ENCODE measurements around the gene ZNF414.

The ZNF414 gene

DNA sequence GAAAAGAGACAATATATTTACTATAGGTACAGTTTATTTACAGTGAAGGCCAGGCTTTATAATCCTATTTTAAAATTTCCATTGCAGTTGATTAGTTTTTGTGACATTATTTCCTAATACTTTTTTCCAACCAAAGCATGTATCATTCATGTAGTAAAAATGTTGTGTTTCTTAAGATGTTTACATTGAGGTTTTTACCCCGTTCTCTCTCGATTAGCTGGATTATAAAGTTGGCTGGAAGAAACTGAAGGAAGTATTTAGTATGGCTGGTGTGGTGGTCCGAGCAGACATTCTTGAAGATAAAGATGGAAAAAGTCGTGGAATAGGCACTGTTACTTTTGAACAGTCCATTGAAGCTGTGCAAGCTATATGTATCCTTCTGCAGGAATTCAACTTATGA, 47.9 kb downstream of the ZNF414 start:
- Histone ChIP-seq H3K4me3 (ENCODE audit: low read length) (no peak overlapping the region), H3K4me2 (ENCODE audit: low read length) (no peak overlapping the region), H3K79me2 (ENCODE audit: control insufficient read depth, insufficient read depth, low read length) (peaks cover 71% of the 10 kb centered on the region), H3K27ac (ENCODE audit: low read depth, low read length) (no peak overlapping the region), H3K56ac (ENCODE audit: low read length) (no peak overlapping the region), H3K18ac (ENCODE audit: low read length) (no peak overlapping the region), H2AK5ac (ENCODE audit: low read length) (no peak overlapping the region), H3K27me3 (ENCODE audit: insufficient read depth, low read length, poor library complexity) (no peaks in the 10 kb centered on the region), H3K36me3 (ENCODE audit: control insufficient read depth, insufficient read depth, low read length) (peaks cover 36% of the 10 kb centered on the region), H3K9ac (ENCODE audit: low read length) (no peak overlapping the region), H4K5ac (ENCODE audit: low read length) (no peak overlapping the region), H2BK15ac (replicated peaks; ENCODE audit: low read depth) (no peak overlapping the region), H3K79me1 (ENCODE audit: low read length) (peaks cover 33% of the 10 kb centered on the region), H2BK120ac (ENCODE audit: low read depth, low read length) (no peak overlapping the region), H3K23ac (ENCODE audit: low read length) (no peak overlapping the region), H2BK5ac (ENCODE audit: low read length) (no peak overlapping the region), H3K4ac (ENCODE audit: low read depth, low read length) (no peak overlapping the region), H4K8ac (ENCODE audit: low read depth, low read length) (no peak overlapping the region), H3K4me1 (ENCODE audit: control insufficient read depth, low read depth, low read length) (no peaks in the 10 kb centered on the region)
- no peak for DNase-seq
- WGBS (ENCODE audit: extremely low coverage, insufficient coverage, low lambda C conversion rate) = no CpG with 5 or more reads among the region's 4 CpGs

DNA sequence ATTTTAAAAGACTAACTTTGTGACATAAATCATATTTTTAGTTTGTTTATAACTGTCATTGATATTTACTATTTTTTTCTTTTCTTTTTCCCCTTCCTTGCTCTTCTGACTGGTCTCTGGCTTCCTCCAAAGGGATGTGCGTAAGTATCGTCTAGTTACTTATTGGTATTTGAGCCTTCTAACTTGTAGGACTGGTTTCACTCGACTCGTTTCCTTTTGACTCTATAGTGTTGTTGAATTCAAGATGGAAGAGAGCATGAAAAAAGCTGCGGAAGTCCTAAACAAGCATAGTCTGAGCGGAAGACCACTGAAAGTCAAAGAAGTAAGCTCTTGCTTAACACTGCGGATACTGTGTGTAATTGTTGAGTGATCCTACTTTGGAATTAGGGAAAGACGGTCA, 50.6 kb downstream of the ZNF414 start:
- no peak overlapping the region for H2BK5ac ChIP-seq (ENCODE audit: low read length)
- no peak overlapping the region for H3K27ac ChIP-seq (ENCODE audit: low read depth, low read length)
- H3K4ac ChIP-seq (ENCODE audit: low read depth, low read length) = no peak overlapping the region
- no peak overlapping the region for H3K4me2 ChIP-seq (ENCODE audit: low read length)
- no peak for DNase-seq
- H3K4me3 ChIP-seq (ENCODE audit: low read length) = no peak overlapping the region
- no peak overlapping the region for H3K23ac ChIP-seq (ENCODE audit: low read length)
- no peak overlapping the region for H2BK120ac ChIP-seq (ENCODE audit: low read depth, low read length)
- H3K4me1 ChIP-seq (ENCODE audit: control insufficient read depth, low read depth, low read length) = peaks cover 6% of the 10 kb centered on the region
- H2BK15ac ChIP-seq (replicated peaks; ENCODE audit: low read depth) = no peak overlapping the region
- H3K56ac ChIP-seq (ENCODE audit: low read length) = no peak overlapping the region
- no peak overlapping the region for H2AK5ac ChIP-seq (ENCODE audit: low read length)
- H4K5ac ChIP-seq (ENCODE audit: low read length) = no peak overlapping the region
- H4K8ac ChIP-seq (ENCODE audit: low read depth, low read length) = no peak overlapping the region
- H3K36me3 ChIP-seq (ENCODE audit: control insufficient read depth, insufficient read depth, low read length) = peaks cover 18% of the 10 kb centered on the region
- H3K79me1 ChIP-seq (ENCODE audit: low read length) = peaks cover 24% of the 10 kb centered on the region
- H3K27me3 ChIP-seq (ENCODE audit: insufficient read depth, low read length, poor library complexity) = no peaks in the 10 kb centered on the region
- H3K18ac ChIP-seq (ENCODE audit: low read length) = no peak overlapping the region
- no CpG with 5 or more reads among the region's 8 CpGs for WGBS (ENCODE audit: extremely low coverage, insufficient coverage, low lambda C conversion rate)
- H3K79me2 ChIP-seq (ENCODE audit: control insufficient read depth, insufficient read depth, low read length) = peaks cover 76% of the 10 kb centered on the region
- H3K9ac ChIP-seq (ENCODE audit: low read length) = no peak overlapping the region

GRCh38 chr19:8462571-8462970, 51.4 kb downstream of the ZNF414 start:
- Histone ChIP-seq H3K4me3 (ENCODE audit: low read length) (no peak overlapping the region), H3K9ac (ENCODE audit: low read length) (no peak overlapping the region), H3K27ac (ENCODE audit: low read depth, low read length) (no peak overlapping the region), H3K56ac (ENCODE audit: low read length) (no peak overlapping the region), H3K4me2 (ENCODE audit: low read length) (no peak overlapping the region), H2BK15ac (replicated peaks; ENCODE audit: low read depth) (no peak overlapping the region), H4K5ac (ENCODE audit: low read length) (no peak overlapping the region), H3K79me1 (ENCODE audit: low read length) (peaks cover 21% of the 10 kb centered on the region), H2AK5ac (ENCODE audit: low read length) (no peak overlapping the region), H2BK120ac (ENCODE audit: low read depth, low read length) (no peak overlapping the region), H4K8ac (ENCODE audit: low read depth, low read length) (no peak overlapping the region), H3K27me3 (ENCODE audit: insufficient read depth, low read length, poor library complexity) (no peaks in the 10 kb centered on the region), H3K4me1 (ENCODE audit: control insufficient read depth, low read depth, low read length) (peaks cover 6% of the 10 kb centered on the region), H3K79me2 (ENCODE audit: control insufficient read depth, insufficient read depth, low read length) (peaks cover 83% of the 10 kb centered on the region), H3K4ac (ENCODE audit: low read depth, low read length) (no peak overlapping the region), H3K36me3 (ENCODE audit: control insufficient read depth, insufficient read depth, low read length) (peaks cover 16% of the 10 kb centered on the region), H3K23ac (ENCODE audit: low read length) (no peak overlapping the region), H2BK5ac (ENCODE audit: low read length) (no peak overlapping the region), H3K18ac (ENCODE audit: low read length) (no peak overlapping the region)
- 100% methylated on average over 2 of the region's 5 CpGs for WGBS (ENCODE audit: extremely low coverage, insufficient coverage, low lambda C conversion rate)
- DNase-seq = no peak

GRCh38 chr19:8461891-8462290, 52.1 kb downstream of the ZNF414 start:
- Histone ChIP-seq H3K23ac (ENCODE audit: low read length) (no peak overlapping the region), H3K4me1 (ENCODE audit: control insufficient read depth, low read depth, low read length) (peaks cover 6% of the 10 kb centered on the region), H3K36me3 (ENCODE audit: control insufficient read depth, insufficient read depth, low read length) (peaks cover 14% of the 10 kb centered on the region), H3K9ac (ENCODE audit: low read length) (no peak overlapping the region), H2BK5ac (ENCODE audit: low read length) (no peak overlapping the region), H2BK15ac (replicated peaks; ENCODE audit: low read depth) (no peak overlapping the region), H3K4me2 (ENCODE audit: low read length) (no peak overlapping the region), H3K27me3 (ENCODE audit: insufficient read depth, low read length, poor library complexity) (no peaks in the 10 kb centered on the region), H4K8ac (ENCODE audit: low read depth, low read length) (no peak overlapping the region), H2AK5ac (ENCODE audit: low read length) (no peak overlapping the region), H4K5ac (ENCODE audit: low read length) (no peak overlapping the region), H3K18ac (ENCODE audit: low read length) (no peak overlapping the region), H3K4me3 (ENCODE audit: low read length) (no peak overlapping the region), H3K4ac (ENCODE audit: low read depth, low read length) (no peak overlapping the region), H3K56ac (ENCODE audit: low read length) (no peak overlapping the region), H3K79me2 (ENCODE audit: control insufficient read depth, insufficient read depth, low read length) (peaks cover 84% of the 10 kb centered on the region), H2BK120ac (ENCODE audit: low read depth, low read length) (no peak overlapping the region), H3K79me1 (ENCODE audit: low read length) (peaks cover 19% of the 10 kb centered on the region), H3K27ac (ENCODE audit: low read depth, low read length) (no peak overlapping the region)
- no peak for DNase-seq
- no CpG with 5 or more reads among the region's 14 CpGs for WGBS (ENCODE audit: extremely low coverage, insufficient coverage, low lambda C conversion rate)

GRCh38 chr19:8461376-8461775, 52.6 kb downstream of the ZNF414 start:
- peaks cover 88% of the 10 kb centered on the region for H3K79me2 ChIP-seq (ENCODE audit: control insufficient read depth, insufficient read depth, low read length)

GRCh38 chr19:8460516-8461298, 53.3 kb downstream of the ZNF414 start:
- no peak overlapping the region for H4K8ac ChIP-seq (ENCODE audit: low read depth, low read length)
- no peak overlapping the region for H3K56ac ChIP-seq (ENCODE audit: low read length)
- H2BK120ac ChIP-seq (ENCODE audit: low read depth, low read length) = no peak overlapping the region
- no peak overlapping the region for H2BK5ac ChIP-seq (ENCODE audit: low read length)
- H3K27ac ChIP-seq (ENCODE audit: low read depth, low read length) = no peak overlapping the region
- no peaks in the 10 kb centered on the region for H3K27me3 ChIP-seq (ENCODE audit: insufficient read depth, low read length, poor library complexity)
- H3K23ac ChIP-seq (ENCODE audit: low read length) = no peak overlapping the region
- no peak overlapping the region for H3K18ac ChIP-seq (ENCODE audit: low read length)
- no peak overlapping the region for H3K4ac ChIP-seq (ENCODE audit: low read depth, low read length)
- H3K9ac ChIP-seq (ENCODE audit: low read length) = no peak overlapping the region
- peaks cover 6% of the 10 kb centered on the region for H3K4me1 ChIP-seq (ENCODE audit: control insufficient read depth, low read depth, low read length)
- peaks cover 19% of the 10 kb centered on the region for H3K79me1 ChIP-seq (ENCODE audit: low read length)
- H3K36me3 ChIP-seq (ENCODE audit: control insufficient read depth, insufficient read depth, low read length) = peaks cover 16% of the 10 kb centered on the region
- H2BK15ac ChIP-seq (replicated peaks; ENCODE audit: low read depth) = no peak overlapping the region
- no peak overlapping the region for H3K4me2 ChIP-seq (ENCODE audit: low read length)
- H2AK5ac ChIP-seq (ENCODE audit: low read length) = no peak overlapping the region
- DNase-seq = no peak
- no CpG with 5 or more reads among the region's 7 CpGs for WGBS (ENCODE audit: extremely low coverage, insufficient coverage, low lambda C conversion rate)
- no peak overlapping the region for H4K5ac ChIP-seq (ENCODE audit: low read length)
- H3K4me3 ChIP-seq (ENCODE audit: low read length) = no peak overlapping the region
- H3K79me2 ChIP-seq (ENCODE audit: control insufficient read depth, insufficient read depth, low read length) = peaks cover 92% of the 10 kb centered on the region

More at GRCh38 chr19:8461376-8461775, 52.6 kb downstream of the ZNF414 start:
- Histone ChIP-seq H2AK5ac (ENCODE audit: low read length) (no peak overlapping the region), H2BK15ac (replicated peaks; ENCODE audit: low read depth) (no peak overlapping the region), H3K27ac (ENCODE audit: low read depth, low read length) (no peak overlapping the region), H3K79me1 (ENCODE audit: low read length) (peaks cover 19% of the 10 kb centered on the region), H2BK120ac (ENCODE audit: low read depth, low read length) (no peak overlapping the region), H3K56ac (ENCODE audit: low read length) (no peak overlapping the region), H3K27me3 (ENCODE audit: insufficient read depth, low read length, poor library complexity) (no peaks in the 10 kb centered on the region), H3K4me3 (ENCODE audit: low read length) (no peak overlapping the region), H2BK5ac (ENCODE audit: low read length) (no peak overlapping the region), H3K18ac (ENCODE audit: low read length) (no peak overlapping the region), H3K23ac (ENCODE audit: low read length) (no peak overlapping the region), H3K4ac (ENCODE audit: low read depth, low read length) (no peak overlapping the region), H3K4me1 (ENCODE audit: control insufficient read depth, low read depth, low read length) (peaks cover 6% of the 10 kb centered on the region), H3K9ac (ENCODE audit: low read length) (no peak overlapping the region), H3K36me3 (ENCODE audit: control insufficient read depth, insufficient read depth, low read length) (peaks cover 16% of the 10 kb centered on the region), H3K4me2 (ENCODE audit: low read length) (no peak overlapping the region), H4K8ac (ENCODE audit: low read depth, low read length) (no peak overlapping the region), H4K5ac (ENCODE audit: low read length) (no peak overlapping the region)
- WGBS (ENCODE audit: extremely low coverage, insufficient coverage, low lambda C conversion rate) = no CpG with 5 or more reads among the region's 4 CpGs
- no peak for DNase-seq
